Gastrocnemius medialis (tissue), 4 donors: ENCODE measurements around the gene PTDSS2. TPM values are rescaled to one million over a fixed set of nuclear protein-coding genes. Genes with fewer than 3 reads are reported as not detected.
"Not testable (repeated sequence)": the region's sequence is repeated elsewhere in the genome, so short reads cannot be mapped to it uniquely, and the experiment has no call there.

ENCODE experiments used
- ATAC-seq, 2 donors: fragments of 150-250 bp; one replicate each; pipeline ENCODE4 v1.9.1; 2016
- DNase-seq, 2 donors: peaks; one replicate each; pipeline ENCODE4 v3.0.0-alpha.2; 2019
- H3K27ac ChIP-seq, 4 donors: fragments of 200-600 bp; sonication (generic); 1 replicate in 1 of 4; 2 replicates in 3 of 4; pipeline ENCODE4 v1.5.1; 2016 to 2018; ENCODE audit warnings: mild to moderate bottlenecking in 2 of 4, moderate library complexity in 1 of 4
- H3K27me3 ChIP-seq, 3 donors: fragments of 200-600 bp; sonication (generic) in 2 of 3; 1 replicate in 1 of 3; 2 replicates in 2 of 3; pipeline versions ENCODE4 v1.5.1 to v1.6.0; 2016 to 2019; ENCODE audit warnings: mild to moderate bottlenecking in 1 of 3, moderate library complexity in 1 of 3
- H3K36me3 ChIP-seq, 2 donors: fragments of 200-600 bp; sonication (generic) in 1 of 2; one replicate each; pipeline ENCODE4 v1.5.1; 2017 to 2018
- H3K4me1 ChIP-seq, 2 donors: fragments of 200-600 bp; sonication (generic) in 1 of 2; one replicate each; pipeline ENCODE4 v1.5.1; 2016 to 2017; ENCODE audit warnings: mild to moderate bottlenecking in 2 of 2
- H3K4me3 ChIP-seq, 4 donors: fragments of 200-600 bp; sonication (generic) in 3 of 4; 1 replicate in 1 of 4; 2 replicates in 3 of 4; pipeline ENCODE4 v1.5.1; 2016 to 2019; ENCODE audit warnings: mild to moderate bottlenecking in 2 of 4
- H3K9me3 ChIP-seq, 3 donors: fragments of 200-600 bp; sonication (generic) in 2 of 3; 1 replicate in 1 of 3; 2 replicates in 2 of 3; pipeline ENCODE4 v1.5.1; 2016 to 2019
- CTCF ChIP-seq, 5 experiments: fragments of 450-650 bp in 3 of 5; fragments of 200-600 bp in 2 of 5; sonication (generic) in 2 of 5; IDR thresholded peaks in 4 of 5; conservative IDR thresholded peaks in 1 of 5; 1 replicate in 4 of 5; 2 replicates in 1 of 5; pipeline ENCODE4 v1.5.1; 2016 to 2019; ENCODE audit warnings: antibody characterized with exemption in 5 of 5, mild to moderate bottlenecking in 3 of 5, moderate library complexity in 3 of 5
- POLR2A ChIP-seq, 2 donors: fragments of 450-650 bp; IDR thresholded peaks; one replicate each; pipeline ENCODE4 v1.6.1; 2017; ENCODE audit warnings: antibody characterized with exemption in 2 of 2, mild to moderate bottlenecking in 2 of 2, moderate library complexity in 2 of 2
- in situ Hi-C, 4 donors: fragments of 200-750 bp; cut with MboI; loops; one replicate each; pipeline versions ENCODE4 v1.15.0 to v1.8.0; 2017; ENCODE audit warnings: low sequenced_read_pairs in 4 of 4
- intact Hi-C: fragments of 100-400 bp; cut with DNase I; formaldehyde crosslinking; loops from one replicate; pipeline ENCODE4 v1.15.1; 2023; ENCODE audit warnings: low total_unique reads
- total RNA-seq, 4 donors: library from RNA; depleted of rRNA; stranded (reverse); fragments of >200 nt; gene quantifications; one replicate each; pipeline versions ENCODE4 v1.1.0 to v1.2.3, GENCODE V29; 2016

PTDSS2 gene
- 10 to 100 TPM; 21.7 to 31.5 (median 23.7) TPM for total RNA-seq

GRCh38 chr11:449889-450808, at the start of gene PTDSS2:
Gene PTDSS2 (plus strand): TSS chr11:450279. CDS start chr11:450456, 177 bp downstream.
- Histone ChIP-seq H3K4me1 (peaks cover 22 to 25% of the 10 kb centered on the region in 2 donors), H3K4me3 (peak within 1 kb of the TSS; percentile 71 to 97 (median 78)), H3K9me3 (no peaks in the 10 kb centered on the region), H3K36me3 (peaks cover 0 to 18% of the 10 kb centered on the region in 2 donors), H3K27ac (peak within 1 kb of the TSS; percentile 84 to 98 (median 96)), H3K27me3 (no peaks in the 10 kb centered on the region)
- peak; percentile 61 to 68 for TF ChIP-seq POLR2A (IDR thresholded peaks at IDR 0.05)
- peak in 2 of 5 experiments; percentile 4 to 21 for TF ChIP-seq CTCF (IDR thresholded peaks at IDR 0.05 in 4 of 5, conservative IDR thresholded peaks at IDR 0.05 in 1 of 5)
- intact Hi-C loops = loop anchor here (1.0 to 10.0 kb wide), 2 partner anchors 68 to 245 kb away; partner anchors contain the start of genes BET1L and RIC8A
- ATAC-seq (peak; percentile 87 to 88), DNase-seq (peak; percentile 94 to 95)
- in situ Hi-C loops = loop anchor here in 2 of 4 donors (10.0 kb wide), 1 partner anchor 65 kb away; no protein-coding TSS in a partner anchor

GRCh38 chr11:401196-401595, 48.9 kb upstream of the PTDSS2 start:
- DNase-seq, in situ Hi-C loops: not testable (repeated sequence)

GRCh38 chr11:403021-403760, 46.9 kb upstream of the PTDSS2 start:
- intact Hi-C loops = no loop called here
- Histone ChIP-seq H3K4me1 (peaks cover 0 to 10% of the 10 kb centered on the region in 2 donors), H3K27ac (no peak overlapping the region), H3K4me3 (no peak overlapping the region), H3K36me3 (no peaks in the 10 kb centered on the region), H3K27me3 (peaks cover 4 to 47% (median 12%) of the 10 kb centered on the region in 3 donors), H3K9me3 (no peaks in the 10 kb centered on the region)
- ATAC-seq (no peak), DNase-seq (no peak)
- in situ Hi-C loops = no loop called here
- no peak for TF ChIP-seq CTCF (IDR thresholded peaks at IDR 0.05 in 4 of 5, conservative IDR thresholded peaks at IDR 0.05 in 1 of 5)
- no peak for TF ChIP-seq POLR2A (IDR thresholded peaks at IDR 0.05)

More at GRCh38 chr11:401196-401595, 48.9 kb upstream of the PTDSS2 start:
- ATAC-seq, H3K4me1 ChIP-seq, H3K9me3 ChIP-seq, H3K27ac ChIP-seq, H3K4me3 ChIP-seq, H3K36me3 ChIP-seq, intact Hi-C loops: not testable (repeated sequence)
- H3K27me3 ChIP-seq = peaks cover 4 to 49% (median 22%) of the 10 kb centered on the region in 3 donors

GRCh38 chr11:403761-404431, 46.2 kb upstream of the PTDSS2 start:
- Histone ChIP-seq H3K36me3 (no peaks in the 10 kb centered on the region), H3K27ac (no peak overlapping the region), H3K27me3 (peaks cover 4 to 45% (median 13%) of the 10 kb centered on the region in 3 donors), H3K4me3 (no peak overlapping the region), H3K4me1 (peaks cover 0 to 10% of the 10 kb centered on the region in 2 donors), H3K9me3 (no peaks in the 10 kb centered on the region)
- ATAC-seq (no peak), DNase-seq (no peak)
- TF ChIP-seq POLR2A (IDR thresholded peaks at IDR 0.05) = no peak
- TF ChIP-seq CTCF (IDR thresholded peaks at IDR 0.05 in 4 of 5, conservative IDR thresholded peaks at IDR 0.05 in 1 of 5) = no peak
- intact Hi-C loops = no loop called here
- in situ Hi-C loops = no loop called here
